K562 (cell line): Measurements from ENCODE around the gene PPT2. TPM values are rescaled to one million over a fixed set of nuclear protein-coding genes. Genes with fewer than 3 reads are reported as not detected.

ENCODE experiments used
- BRCA1 ChIP-seq, 2 experiments: fragments of 450-650 bp in 1 of 2; sonication (generic) in 1 of 2; formaldehyde crosslinking in 1 of 2; IDR thresholded peaks; 2 replicates each; pipeline versions ENCODE4 v1.5.0 to v1.6.1; 2017 to 2020; ENCODE audit warnings: mild to moderate bottlenecking in 1 of 2, missing genetic modification reagents in 1 of 2
- DIDO1 ChIP-seq: fragments of 450-650 bp; IDR thresholded peaks from 2 replicates; pipeline ENCODE4 v1.6.1; 2016; ENCODE audit warnings: low read depth, missing biosample characterization, missing genetic modification characterization
- HMGN3 ChIP-seq: IDR thresholded peaks from 2 replicates; pipeline ENCODE4 v1.6.1; 2011; ENCODE audit warnings: borderline replicate concordance, low read depth, mild to moderate bottlenecking, mixed read lengths, low read length; ENCODE audit not compliant: insufficient read length; ENCODE audit errors: extremely low read depth
- HNRNPK ChIP-seq: fragments of 200-400 bp; formaldehyde crosslinking; IDR thresholded peaks from one replicate; pipeline ENCODE4 v1.6.1; 2018; ENCODE audit warnings: mild to moderate bottlenecking, low read depth, low read length; ENCODE audit not compliant: poor library complexity, severe bottlenecking
- HNRNPL ChIP-seq: fragments of 200-400 bp; formaldehyde crosslinking; IDR thresholded peaks from 2 replicates; pipeline ENCODE4 v1.6.1; 2017; ENCODE audit warnings: low read depth, mild to moderate bottlenecking, low read length
- KLF13 ChIP-seq: fragments of 450-650 bp; IDR thresholded peaks from 2 replicates; pipeline ENCODE4 v1.6.1; 2016; ENCODE audit warnings: missing genetic modification characterization, low read depth, mild to moderate bottlenecking, missing compliant biosample characterization, moderate library complexity, borderline replicate concordance
- LARP7 ChIP-seq: fragments of 450-650 bp; IDR thresholded peaks from 2 replicates; pipeline ENCODE4 v1.6.1; 2016
- NR3C1 ChIP-seq: sonication (generic); formaldehyde crosslinking; IDR thresholded peaks from 2 replicates; pipeline ENCODE4 v1.8.1; 2022; ENCODE audit warnings: missing genetic modification reagents
- RBM14 ChIP-seq: fragments of 200-400 bp; formaldehyde crosslinking; IDR thresholded peaks from 2 replicates; pipeline ENCODE4 v1.6.1; 2018; ENCODE audit warnings: low read depth, mild to moderate bottlenecking, low read length, moderate library complexity, borderline replicate concordance; ENCODE audit not compliant: insufficient read depth
- SMARCC2 ChIP-seq: fragments of 450-650 bp; IDR thresholded peaks from 2 replicates; pipeline ENCODE4 v1.6.1; 2017; ENCODE audit warnings: antibody characterized with exemption, moderate library complexity, mild to moderate bottlenecking, low read depth
- SMC3 ChIP-seq: conservative IDR thresholded peaks from 2 replicates; pipeline ENCODE4 v1.6.1; 2011; ENCODE audit warnings: low read depth, low read length, improper control_type of control experiment; ENCODE audit not compliant: insufficient read depth
- STAG1 ChIP-seq: sonication (generic); formaldehyde crosslinking; IDR thresholded peaks from 2 replicates; pipeline ENCODE4 v1.5.0; 2020; ENCODE audit warnings: missing genetic modification reagents, borderline replicate concordance
- TRIM25 ChIP-seq: fragments of 450-650 bp; IDR thresholded peaks from 2 replicates; pipeline ENCODE4 v1.7.0; 2016; ENCODE audit warnings: borderline replicate concordance
- ZBTB49 ChIP-seq: sonication (generic); formaldehyde crosslinking; IDR thresholded peaks from 2 replicates; pipeline ENCODE4 v1.8.0; 2022; ENCODE audit warnings: missing genetic modification reagents, mild to moderate bottlenecking, borderline replicate concordance
- ZBTB8A ChIP-seq: fragments of 450-650 bp; IDR thresholded peaks from 2 replicates; pipeline ENCODE4 v1.6.1; 2018; ENCODE audit warnings: mild to moderate bottlenecking, moderate library complexity; ENCODE audit not compliant: partially characterized antibody
- ZC3H11A ChIP-seq: IDR thresholded peaks from 2 replicates; pipeline ENCODE4 v1.6.1; 2012; ENCODE audit warnings: low read depth, low read length, improper control_type of control experiment
- ZNF23 ChIP-seq: fragments of 250-450 bp; sonication (Bioruptor Pico); IDR thresholded peaks from 2 replicates; pipeline ENCODE4 v1.4.0; 2020; ENCODE audit warnings: mild to moderate bottlenecking
- ZNF239 ChIP-seq: fragments of 250-450 bp; sonication (Bioruptor Pico); IDR thresholded peaks from 2 replicates; pipeline ENCODE4 v1.4.0; 2020; ENCODE audit warnings: mild to moderate bottlenecking
- polyA plus RNA-seq, 8 experiments: library from polyadenylated mRNA; depleted of rRNA in 4 of 8; stranded (reverse) in 5 of 8; unstranded in 3 of 8; fragments of >200 nt; fragmentation: Nextera tagmentation in 2 of 8; fragmentation: Illumina TruSeq in 1 of 8; extraction: Ambion mirVana in 2 of 8; extraction: Trizol in 1 of 8; gene quantifications; 2 replicates each; pipeline versions ENCODE4 v1.2.1 to v1.2.3, GENCODE V29; 2011 to 2014; ENCODE audit warnings: inconsistent platforms in 1 of 8, missing spikeins in 1 of 8
- total RNA-seq, 7 experiments: library from RNA; depleted of rRNA in 6 of 7; stranded (reverse); fragments of >200 nt in 6 of 7; fragmentation: Illumina TruSeq in 2 of 7; extraction: Trizol in 2 of 7; gene quantifications; 2 replicates each; pipeline versions ENCODE4 v1.2.1 to v1.2.3, GENCODE V29; 2011 to 2021; ENCODE audit warnings: low replicate concordance in 1 of 7
- TF ChIP-seq, protein P1 (sequence below): sonication (generic); formaldehyde crosslinking; IDR thresholded peaks from 2 replicates; pipeline ENCODE4 v1.8.1; 2023; ENCODE audit warnings: mild to moderate bottlenecking, missing genetic modification reagents, moderate library complexity

The PPT2 gene
- total and polyA plus RNA-seq, 9 of the 15 experiments (the other 6 are each of a cell fraction or from before 2014, with no cell fraction given), result 27.4 to 98.8 (median 69.9) TPM

- TF ChIP-seq STAG1 (CRISPR knock-in tag) (no peak; the same call in none of the 2 replicates), ZNF239 (CRISPR knock-in tag) (no peak), SMC3 (peak; percentile 72; the same call in 1 of the 2 replicates), ZBTB8A (no peak), KLF13 (tag) (no peak), BRCA1 (IDR thresholded peaks at IDR 0.05) (no peak), BRCA1 (CRISPR knock-in tag; IDR thresholded peaks at IDR 0.05) (no peak), HNRNPK (no peak), LARP7 (no peak), ZC3H11A (no peak), NR3C1 (CRISPR knock-in tag) (no peak), ZNF23 (no peak), TRIM25 (no peak), SMARCC2 (no peak), HMGN3 (peak; percentile 86), DIDO1 (tag) (no peak), RBM14 (0 out of 2 replicates have a peak, but pooled peaks have one; percentile 16), HNRNPL (no peak), ZBTB49 (CRISPR knock-in tag) (no peak)
- TF ChIP-seq, protein P1, sequence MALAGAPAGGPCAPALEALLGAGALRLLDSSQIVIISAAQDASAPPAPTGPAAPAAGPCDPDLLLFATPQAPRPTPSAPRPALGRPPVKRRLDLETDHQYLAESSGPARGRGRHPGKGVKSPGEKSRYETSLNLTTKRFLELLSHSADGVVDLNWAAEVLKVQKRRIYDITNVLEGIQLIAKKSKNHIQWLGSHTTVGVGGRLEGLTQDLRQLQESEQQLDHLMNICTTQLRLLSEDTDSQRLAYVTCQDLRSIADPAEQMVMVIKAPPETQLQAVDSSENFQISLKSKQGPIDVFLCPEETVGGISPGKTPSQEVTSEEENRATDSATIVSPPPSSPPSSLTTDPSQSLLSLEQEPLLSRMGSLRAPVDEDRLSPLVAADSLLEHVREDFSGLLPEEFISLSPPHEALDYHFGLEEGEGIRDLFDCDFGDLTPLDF (CRISPR knock-in tag), result no peak
Observed at GRCh38 chr6:32154514-32155161, 697 bp downstream of the PPT2 start (continued).
